Heart right ventricle (tissue), 16 donors: ENCODE measurements around the gene VPS33A. TPM values are rescaled to one million over a fixed set of nuclear protein-coding genes. Genes with fewer than 3 reads are reported as not detected.
A peak's percentile ranks its signal among the peaks of the same experiment; 100 is the strongest.

Experiments used
- ATAC-seq, 8 donors: fragments of 200-7000 bp; cut with Tn5 transposase; one replicate each; pipeline ENCODE4 v1.9.1; 2020; ENCODE audit warnings: mild to moderate bottlenecking in 8 of 8, moderate library complexity in 8 of 8, moderate number of reproducible peaks in 1 of 8
- DNase-seq, 2 donors: peaks; one replicate each; pipeline ENCODE4 v3.0.0-alpha.2; 2020
- H3K27ac ChIP-seq, 10 donors: fragments of 200-600 bp; sonication (generic) in 2 of 10; one replicate each; pipeline versions ENCODE4 v1.5.0 to v1.8.0; 2020 to 2022; ENCODE audit warnings: mild to moderate bottlenecking in 3 of 10
- H3K27me3 ChIP-seq, 7 donors: fragments of 200-600 bp; one replicate each; pipeline ENCODE4 v1.8.0; 2021 to 2022; ENCODE audit warnings: mild to moderate bottlenecking in 2 of 7
- H3K36me3 ChIP-seq, 9 donors: fragments of 200-600 bp; sonication (generic) in 1 of 9; one replicate each; pipeline versions ENCODE4 v1.5.0 to v1.8.0; 2020 to 2022; ENCODE audit warnings: mild to moderate bottlenecking in 2 of 9
- H3K4me1 ChIP-seq, 9 donors: fragments of 200-600 bp; sonication (generic) in 1 of 9; one replicate each; pipeline versions ENCODE4 v1.5.0 to v1.8.0; 2020 to 2022; ENCODE audit warnings: mild to moderate bottlenecking in 4 of 9
- H3K4me3 ChIP-seq, 10 donors: fragments of 200-600 bp; sonication (generic) in 2 of 10; one replicate each; pipeline versions ENCODE4 v1.5.0 to v1.8.0; 2020 to 2022; ENCODE audit warnings: mild to moderate bottlenecking in 7 of 10, moderate library complexity in 2 of 10
- H3K9me3 ChIP-seq, 11 donors: fragments of 200-600 bp in 10 of 11; sonication (generic) in 2 of 11; one replicate each; pipeline versions ENCODE4 v1.5.0 to v1.8.0; 2013 to 2022; ENCODE audit warnings: mild to moderate bottlenecking in 2 of 11, control low read depth in 1 of 11, moderate library complexity in 1 of 11
- CTCF ChIP-seq, 9 donors: fragments of 200-600 bp; sonication (generic) in 2 of 9; IDR thresholded peaks; one replicate each; pipeline versions ENCODE4 v1.5.0 to v1.8.0; 2021 to 2022; ENCODE audit warnings: antibody characterized with exemption in 9 of 9, mild to moderate bottlenecking in 5 of 9, moderate library complexity in 1 of 9
- WGBS, 2 donors: extraction: QIAGEN DNeasy Blood & Tissue Kit; methylation state at CpG; one replicate each; pipeline ENCODE4 v1.1.7; 2013; ENCODE audit warnings: inconsistent platforms in 1 of 2; 5-methylcytosine and 5-hydroxymethylcytosine counted together
- intact Hi-C, 10 donors: fragments of 100-400 bp; cut with DNase I; formaldehyde crosslinking; loops; one replicate each; pipeline versions ENCODE4 v1.11.1 to v1.14.2; 2022
- polyA plus RNA-seq, 2 donors: library from polyadenylated mRNA; stranded (reverse); fragments of 200-250 nt; gene quantifications; one replicate each; pipeline ENCODE4 v1.2.3, GENCODE V29; 2013
- total RNA-seq, 10 donors: library from RNA; stranded (reverse); fragmentation: NEBNext Ultra II Directional in 3 of 10; extraction: Animal tissue kit (Norgen Biotek cat#: 25700) in 3 of 10; gene quantifications; one replicate each; pipeline versions ENCODE4 v1.2.1 to v1.2.4, GENCODE V29; 2021 to 2023
- donor health status: Arrhythmogenic right ventricular cardiomyopathy.
- donor health status: ischemic (EF 13 %, LVEDD 7.1; RV severe dilation, severe dysfunction).
- donor health status: healthy with polysubstance abuse.
- donor health status: DM: no; HTN: yes; CAD: no.
- donor health status: DM: no; HTN: no; CAD: no.
- donor health status: ischemic (EF 25% LVEDD 6.9; RV normal size, moderate dysfunction).
- donor health status: ischemic (EF 25% LVEDD 5.7; RV mildly dilated, moderate dysfunction).
- donor health status: healthy.
- donor health status: DM: yes; HTN: yes; CAD: no.
- donor health status: Ischemic cardiomyopathy.
- donor health status: ischemic (EF 35%, LVEDD 5.7; RV mildly dilated, moderate dysfunction).
- donor health status: nonischemic (EF 11% LVEDD 7.7; RV severe dilation, severe dysfunction).
- donor health status: DM: yes; HTN: yes; CAD: no.
- donor health status: PGD.
- donor health status: ischemic (EF 29% LVEDD 5.4; RV normal size, mild dysfunction).
- donor health status: nonischemic (EF 23%, LVEDD 6.1; RV moderate dilation, normal function).

VPS33A gene
- total and polyA plus RNA-seq, 12 donors, result 4.5 to 17.3 (median 12.3) TPM

DNA sequence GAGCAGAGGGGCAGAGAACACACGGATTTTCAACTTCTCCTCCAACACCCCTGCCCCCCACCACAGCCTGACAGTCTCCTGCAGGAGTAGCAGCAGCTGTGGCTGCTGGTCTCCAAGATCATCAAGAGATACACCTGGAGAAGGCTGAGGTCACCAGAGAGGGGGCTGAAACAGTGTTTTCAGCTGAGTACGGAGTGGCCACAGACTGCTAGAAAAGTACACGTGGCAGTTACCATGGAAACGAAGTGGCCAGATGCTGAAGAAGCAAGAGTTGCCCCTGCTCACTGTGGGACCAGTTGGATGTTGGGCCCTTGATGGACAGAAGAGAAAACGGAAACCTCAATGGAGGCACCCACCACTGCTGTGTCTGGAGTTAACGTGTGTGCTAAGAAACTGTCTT, 35.5 kb downstream of the VPS33A start:
- 69 to 87% methylated on average over 6 of the region's 6 CpGs for WGBS, 2 donors
- intact Hi-C loops, result no loop called here
- H3K4me3 ChIP-seq, result no peak overlapping the region
- ATAC-seq (no peak), DNase-seq (no peak)
- peaks cover 5 to 11% (median 8%) of the 10 kb centered on the region in 9 donors for H3K4me1 ChIP-seq
- no peaks in the 10 kb centered on the region for H3K27me3 ChIP-seq
- H3K36me3 ChIP-seq, result peaks cover 0 to 77% (median 54%) of the 10 kb centered on the region in 9 donors
- no peak for TF ChIP-seq CTCF (IDR thresholded peaks at IDR 0.05)
- no peak overlapping the region for H3K27ac ChIP-seq
- no peaks in the 10 kb centered on the region for H3K9me3 ChIP-seq

DNA sequence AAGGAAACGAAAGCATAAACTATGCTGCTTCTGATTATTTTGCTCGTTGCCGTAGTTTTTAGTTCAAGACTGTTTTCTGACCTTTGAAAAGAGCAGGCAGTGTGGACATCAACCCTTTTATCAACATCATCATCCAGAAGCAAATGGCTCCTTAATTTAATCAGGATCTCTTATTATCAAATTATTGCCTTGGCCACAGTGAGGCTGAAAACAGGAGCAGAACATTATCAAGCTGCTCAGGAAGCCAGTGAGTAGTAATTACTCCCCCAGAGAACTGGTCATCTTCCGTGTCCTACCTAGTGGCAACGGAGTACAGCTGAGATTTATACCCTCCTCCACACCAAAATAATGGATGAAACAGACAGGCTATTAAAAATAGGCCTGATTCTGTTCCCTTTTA, 38.2 kb downstream of the VPS33A start:
- H3K4me3 ChIP-seq, result no peak overlapping the region
- TF ChIP-seq CTCF (IDR thresholded peaks at IDR 0.05), result no peak
- WGBS, 2 donors, result 89% methylated on average over 5 of the region's 5 CpGs
- H3K9me3 ChIP-seq, result no peaks in the 10 kb centered on the region
- ATAC-seq, result no peak
- peaks cover 0 to 63% (median 40%) of the 10 kb centered on the region in 9 donors for H3K36me3 ChIP-seq
- DNase-seq, result no peak
- intact Hi-C loops, result no loop called here
- peaks cover 10 to 33% (median 26%) of the 10 kb centered on the region in 9 donors for H3K4me1 ChIP-seq
- H3K27me3 ChIP-seq, result no peaks in the 10 kb centered on the region
- no peak overlapping the region for H3K27ac ChIP-seq

DNA sequence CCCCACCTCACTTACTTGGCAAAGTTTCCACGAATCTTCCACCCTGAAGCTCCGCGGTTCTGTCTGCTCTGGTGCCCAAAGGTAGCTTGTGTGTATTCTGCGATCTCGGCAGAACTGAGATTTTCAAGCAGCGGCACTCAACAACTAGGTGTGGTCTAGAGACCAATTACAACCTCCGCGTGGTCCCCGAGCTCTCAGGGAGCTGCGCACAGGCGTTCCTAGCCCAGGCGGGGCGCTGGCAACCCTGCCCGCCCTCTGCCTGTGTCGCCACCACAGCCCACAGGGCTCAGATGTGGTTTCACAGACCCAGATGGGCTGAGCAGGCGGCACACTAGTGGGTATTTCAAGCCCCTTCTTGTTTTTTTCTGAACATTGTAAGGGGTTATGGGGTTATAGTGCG, 39.0 kb downstream of the VPS33A start:
- H3K36me3 ChIP-seq, result peaks cover 0 to 63% (median 42%) of the 10 kb centered on the region in 9 donors
- TF ChIP-seq CTCF (IDR thresholded peaks at IDR 0.05), result no peak
- peaks cover 10 to 35% (median 26%) of the 10 kb centered on the region in 9 donors for H3K4me1 ChIP-seq
- no peak for ATAC-seq
- intact Hi-C loops, result no loop called here
- H3K27ac ChIP-seq, result no peak overlapping the region
- H3K9me3 ChIP-seq, result no peaks in the 10 kb centered on the region
- H3K4me3 ChIP-seq, result no peak overlapping the region
- 92 to 95% methylated on average over 17 of the region's 17 CpGs for WGBS, 2 donors
- DNase-seq, result no peak
- no peaks in the 10 kb centered on the region for H3K27me3 ChIP-seq

GRCh38 chr12:122226366-122227125, 39.7 kb downstream of the VPS33A start:
- TF ChIP-seq CTCF (IDR thresholded peaks at IDR 0.05), result no peak
- 8 to 9% methylated on average over 43 to 55 of the region's 55 CpGs for WGBS, 2 donors
- Histone ChIP-seq H3K4me1 (peaks cover 10 to 35% (median 26%) of the 10 kb centered on the region in 9 donors), H3K27me3 (no peaks in the 10 kb centered on the region), H3K27ac (peak overlapping the region in 4 of 10 donors; percentile 54 to 97 (median 58)), H3K9me3 (no peaks in the 10 kb centered on the region), H3K4me3 (peak overlapping the region in 9 of 10 donors; percentile 30 to 94 (median 79)), H3K36me3 (peaks cover 0 to 63% (median 36%) of the 10 kb centered on the region in 9 donors)
- ATAC-seq, result no peak
- intact Hi-C loops, result no loop called here
- DNase-seq, result no peak
